Motor neuron (in vitro differentiated cells): ENCODE results near the gene SCYL1. TPM values are rescaled to one million over a fixed set of nuclear protein-coding genes. Genes with fewer than 3 reads are reported as not detected.

Experiments
- ATAC-seq, 8 experiments: fragments of 200-7000 bp; cut with Tn5 transposase; replicated peaks in 6 of 8; 2 replicates each; pipeline ENCODE4 v1.8.0; 2021; ENCODE audit warnings: mild to moderate bottlenecking in 8 of 8, moderate library complexity in 8 of 8
- H3K27ac ChIP-seq, 2 donors: fragments of 250-450 bp; sonication (Bioruptor Pico); 2 replicates each; pipeline ENCODE4 v1.9.0; 2021; ENCODE audit warnings: antibody characterized with exemption in 2 of 2, mild to moderate bottlenecking in 2 of 2, moderate library complexity in 1 of 2
- H3K4me1 ChIP-seq, 2 donors: fragments of 250-450 bp; sonication (Bioruptor Pico); replicated peaks in 1 of 2; 2 replicates each; pipeline ENCODE4 v1.6.1; 2021; ENCODE audit warnings: antibody characterized with exemption in 2 of 2, mild to moderate bottlenecking in 2 of 2, moderate library complexity in 1 of 2
- H3K4me3 ChIP-seq, 5 donors: fragments of 250-450 bp; sonication (Bioruptor Pico); 2 replicates each; pipeline ENCODE4 v1.9.0; 2021; ENCODE audit warnings: antibody characterized with exemption in 5 of 5, mild to moderate bottlenecking in 5 of 5, moderate library complexity in 4 of 5
- WGBS, 10 experiments: fragments of 450-650 bp; shearing (Covaris generic); methylation state at CpG; one replicate each; pipeline ENCODE4 v1.0.0; 2022; 5-methylcytosine and 5-hydroxymethylcytosine counted together
- in situ Hi-C, 9 experiments: fragments of 400-800 bp; cut with MboI; loops; one replicate each; pipeline ENCODE4 v1.15.0; 2021; ENCODE audit warnings: low sequenced_read_pairs in 9 of 9, low pct_unique_long_range_greater_than_20kb in 2 of 9; ENCODE audit not compliant: unreplicated experiment in 9 of 9
- total RNA-seq, 8 experiments: library from RNA; unstranded; fragments of 300-600 nt; gene quantifications; 2 replicates each; pipeline versions ENCODE4 v1.2.3 to v1.2.4, GENCODE V29; 2022

Gene SCYL1
- total RNA-seq, 8 experiments from 2014 or later = 39.2 to 119 (median 57.7) TPM

GRCh38 chr11:65498042-65498726, 26.7 kb upstream of the SCYL1 start:
- Histone ChIP-seq H3K4me1 (peaks cover 23 to 26% of the 10 kb centered on the region in 2 donors), H3K4me3 (peak overlapping the region; percentile 50 to 89 (median 60)), H3K27ac (peak overlapping the region; percentile 97 to 98)
- in situ Hi-C loops = no loop called here
- WGBS, 10 experiments = 0 to 3% (median 0%) methylated on average over 1 to 15 of the region's 24 CpGs; no CpG with 5 or more reads in 2 of the 10 experiments
- peak in 1 of 8 experiments; percentile 0 for ATAC-seq

- 0 to 14% (median 0%) methylated on average over 1 to 6 of the region's 6 CpGs; no CpG with 5 or more reads in 1 of the 10 experiments for WGBS, 10 experiments
- peaks cover 18 to 21% of the 10 kb centered on the region in 2 donors for H3K4me1 ChIP-seq
- ATAC-seq = no peak
- H3K4me3 ChIP-seq = peak overlapping the region; percentile 50 to 89 (median 60)
- peak overlapping the region; percentile 97 to 98 for H3K27ac ChIP-seq
- in situ Hi-C loops = no loop called here
Measured at GRCh38 chr11:65498727-65498976, 26.2 kb upstream of the SCYL1 start.

- Histone ChIP-seq H3K4me1 (peaks cover 14 to 16% of the 10 kb centered on the region in 2 donors), H3K27ac (peak within 1 kb of the TSS; percentile 97 to 98), H3K4me3 (peak within 1 kb of the TSS; percentile 50 to 89 (median 60))
- 0 to 4% (median 1%) methylated on average over 7 to 24 of the region's 24 CpGs for WGBS, 10 experiments
- in situ Hi-C loops = no loop called here
- ATAC-seq = peak in 6 of 8 experiments; percentile 0 to 16 (median 9)
Measured at GRCh38 chr11:65498977-65499712, 25.7 kb upstream of the SCYL1 start, which contains the start of gene MALAT1. TSS of gene MALAT1 (plus strand) at chr11:65499045.

GRCh38 chr11:65499713-65500386, 25.0 kb upstream of the SCYL1 start:
- Histone ChIP-seq H3K4me1 (peaks cover 9 to 10% of the 10 kb centered on the region in 2 donors), H3K27ac (peak overlapping the region; percentile 97 to 98), H3K4me3 (peak overlapping the region; percentile 50 to 89 (median 60))
- no peak for ATAC-seq
- WGBS, 10 experiments = 0 to 4% (median 0%) methylated on average over 1 to 3 of the region's 3 CpGs
- in situ Hi-C loops = loop anchor here in 8 of 9 experiments (10.0 to 25.0 kb wide), 3 partner anchors 75 to 138 kb away; partner anchors contain the start of genes NEAT1 (in 7 of the 8) and TIGD3 (in 1 of the 8)

- Histone ChIP-seq H3K4me1 (peaks cover 9 to 10% of the 10 kb centered on the region in 2 donors), H3K27ac (peak overlapping the region; percentile 97 to 98), H3K4me3 (peak overlapping the region; percentile 50 to 89 (median 60))
- 0 to 13% (median 0%) methylated on average over 4 to 19 of the region's 20 CpGs for WGBS, 10 experiments
- in situ Hi-C loops = loop anchor here in 8 of 9 experiments (10.0 to 25.0 kb wide), 3 partner anchors 76 to 138 kb away; partner anchors contain the start of genes NEAT1 (in 7 of the 8) and TIGD3 (in 1 of the 8)
- ATAC-seq = no peak
Measured at GRCh38 chr11:65500387-65501185, 24.3 kb upstream of the SCYL1 start.

GRCh38 chr11:65501186-65501471, 23.8 kb upstream of the SCYL1 start:
- no peak for ATAC-seq
- Histone ChIP-seq H3K4me1 (peaks cover 4 to 5% of the 10 kb centered on the region in 2 donors), H3K4me3 (peak overlapping the region; percentile 50 to 89 (median 60)), H3K27ac (peak overlapping the region in 1 of 2 donors; percentile 98)
- 0% methylated on average over 1 to 2 of the region's 2 CpGs; no CpG with 5 or more reads in 5 of the 10 experiments for WGBS, 10 experiments
- in situ Hi-C loops = loop anchor here in 8 of 9 experiments (10.0 to 25.0 kb wide), 3 partner anchors 76 to 139 kb away; partner anchors contain the start of genes NEAT1 (in 7 of the 8) and TIGD3 (in 1 of the 8)

GRCh38 chr11:65501472-65502273, 23.2 kb upstream of the SCYL1 start:
- in situ Hi-C loops = loop anchor here in 8 of 9 experiments (10.0 to 25.0 kb wide), 3 partner anchors 77 to 139 kb away; partner anchors contain the start of genes NEAT1 (in 7 of the 8) and TIGD3 (in 1 of the 8)
- H3K4me3 ChIP-seq = peak overlapping the region; percentile 50 to 89 (median 60)
- peak overlapping the region in 1 of 2 donors; percentile 98 for H3K27ac ChIP-seq
- ATAC-seq = no peak
- WGBS, 10 experiments = 0 to 6% (median 0%) methylated on average over 1 to 3 of the region's 3 CpGs; no CpG with 5 or more reads in 3 of the 10 experiments
- H3K4me1 ChIP-seq = no peaks in the 10 kb centered on the region

GRCh38 chr11:65502274-65502554, 22.7 kb upstream of the SCYL1 start:
- in situ Hi-C loops = loop anchor here in 8 of 9 experiments (10.0 to 25.0 kb wide), 3 partner anchors 77 to 140 kb away; partner anchors contain the start of genes NEAT1 (in 7 of the 8) and TIGD3 (in 1 of the 8)
- ATAC-seq = no peak

GRCh38 chr11:65502555-65503367, 22.1 kb upstream of the SCYL1 start:
- no peak overlapping the region for H3K27ac ChIP-seq
- WGBS, 10 experiments = 0 to 17% (median 1%) methylated on average over 1 to 6 of the region's 6 CpGs
- in situ Hi-C loops = loop anchor here in 8 of 9 experiments (10.0 to 25.0 kb wide), 3 partner anchors 78 to 140 kb away; partner anchors contain the start of genes NEAT1 (in 7 of the 8) and TIGD3 (in 1 of the 8)

More at GRCh38 chr11:65502274-65502554, 22.7 kb upstream of the SCYL1 start:
- peak overlapping the region; percentile 50 to 89 (median 60) for H3K4me3 ChIP-seq
- H3K27ac ChIP-seq = peak overlapping the region in 1 of 2 donors; percentile 18
- no peaks in the 10 kb centered on the region for H3K4me1 ChIP-seq

GRCh38 chr11:65503368-65503948, 21.4 kb upstream of the SCYL1 start:
- H3K4me1 ChIP-seq = peaks cover 0 to 1% of the 10 kb centered on the region in 2 donors
- WGBS, 10 experiments = 0 to 11% (median 2%) methylated on average over 1 to 3 of the region's 3 CpGs; no CpG with 5 or more reads in 2 of the 10 experiments
- no peak for ATAC-seq
- H3K27ac ChIP-seq = no peak overlapping the region
- in situ Hi-C loops = loop anchor here in 8 of 9 experiments (10.0 to 25.0 kb wide), 3 partner anchors 79 to 141 kb away; partner anchors contain the start of genes NEAT1 (in 7 of the 8) and TIGD3 (in 1 of the 8)
- H3K4me3 ChIP-seq = peak overlapping the region; percentile 50 to 89 (median 60)

More at GRCh38 chr11:65502555-65503367, 22.1 kb upstream of the SCYL1 start:
- Histone ChIP-seq H3K4me3 (peak overlapping the region; percentile 50 to 89 (median 60)), H3K4me1 (no peaks in the 10 kb centered on the region)
- ATAC-seq = no peak
